H1 (cell line): ENCODE data around the gene AQP7. TPM values are rescaled to one million over a fixed set of nuclear protein-coding genes. Genes with fewer than 3 reads are reported as not detected.
"Not testable (repeated sequence)": the region's sequence is repeated elsewhere in the genome, so short reads cannot be mapped to it uniquely, and the experiment has no call there.

Experiments used
- CTCF ChIA-PET: fragments of 300-600 bp; sonication (Branson Sonifier 250); formaldehyde crosslinking; loops from one replicate; lab custom pipeline; 2021; ENCODE audit not compliant: partially characterized antibody; lab: Charles Lee
- POLR2A ChIA-PET: fragments of 300-600 bp; sonication (Branson Sonifier 250); formaldehyde crosslinking; loops from one replicate; lab custom pipeline; 2021; ENCODE audit warnings: inconsistent platforms; ENCODE audit not compliant: partially characterized antibody; lab: Charles Lee
- DNase-seq, 2 experiments: peaks; one replicate each; pipeline versions ENCODE4 v3.0.0 to v3.0.0-alpha.2; 2010 to 2022; ENCODE audit warnings: low spot score in 2 of 2, low read depth in 1 of 2, mixed read lengths in 1 of 2
- FAIRE-seq: peaks from 2 replicates; lab custom pipeline; 2011; peaks lifted over from hg19 to GRCh38; lab: Jason Lieb, UNC
- H2AFZ ChIP-seq: 2 replicates; pipeline ENCODE4 v1.8.1; 2012; ENCODE audit warnings: low read length, inconsistent platforms
- H2AK5ac ChIP-seq: 2 replicates; pipeline ENCODE4 v1.6.1; 2013; ENCODE audit warnings: low read depth, low read length
- H2BK120ac ChIP-seq: replicated peaks from 2 replicates; pipeline ENCODE3; 2013; ENCODE audit warnings: low read depth, low read length, inconsistent platforms
- H2BK12ac ChIP-seq: 2 replicates; pipeline ENCODE4 v1.6.1; 2013; ENCODE audit warnings: low read depth, low read length
- H2BK15ac ChIP-seq: 2 replicates; pipeline ENCODE4 v1.6.1; 2013; ENCODE audit warnings: low read length
- H2BK20ac ChIP-seq: 2 replicates; pipeline ENCODE4 v1.6.1; 2013; ENCODE audit warnings: low read length
- H2BK5ac ChIP-seq: 2 replicates; pipeline ENCODE4 v1.6.1; 2013; ENCODE audit warnings: low read depth, low read length
- H3K14ac ChIP-seq: 2 replicates; pipeline ENCODE4 v1.6.1; 2013; ENCODE audit warnings: inconsistent platforms; ENCODE audit not compliant: insufficient read length
- H3K18ac ChIP-seq: 2 replicates; pipeline ENCODE4 v1.6.1; 2013; ENCODE audit warnings: low read length; ENCODE audit errors: extremely low read depth
- H3K23ac ChIP-seq: 2 replicates; pipeline ENCODE4 v1.6.1; 2013; ENCODE audit warnings: inconsistent platforms; ENCODE audit not compliant: insufficient read length
- H3K23me2 ChIP-seq: 2 replicates; pipeline ENCODE4 v1.6.1; 2013; ENCODE audit warnings: low read depth, low read length
- H3K27ac ChIP-seq: 2 replicates; pipeline ENCODE4 v1.6.1; 2011; ENCODE audit warnings: low read depth, low read length, inconsistent platforms
- H3K27me3 ChIP-seq, 4 experiments: replicated peaks in 1 of 4; 1 replicate in 1 of 4; 2 replicates in 3 of 4; pipeline versions ENCODE4 v1.6.1 to v1.8.1; 2011 to 2013; ENCODE audit warnings: low read length in 3 of 4, mild to moderate bottlenecking in 3 of 4, inconsistent platforms in 2 of 4, mixed read lengths in 2 of 4, moderate library complexity in 1 of 4; ENCODE audit not compliant: control insufficient read depth in 3 of 4, insufficient read depth in 3 of 4; ENCODE audit errors: extremely low read depth in 1 of 4
- H3K36me3 ChIP-seq, 4 experiments: 2 replicates each; pipeline versions ENCODE4 v1.6.1 to v1.8.1; 2011 to 2013; ENCODE audit warnings: mild to moderate bottlenecking in 4 of 4, low read length in 3 of 4, moderate library complexity in 2 of 4, control low read depth in 1 of 4, inconsistent platforms in 1 of 4; ENCODE audit not compliant: insufficient read depth in 4 of 4, control insufficient read depth in 2 of 4
- H3K4ac ChIP-seq: replicated peaks from 2 replicates; pipeline ENCODE3; 2013; ENCODE audit warnings: low read length, low read depth, mixed read lengths, inconsistent platforms; ENCODE audit not compliant: insufficient read length
- H3K4me1 ChIP-seq, 4 experiments: replicated peaks in 1 of 4; 1 replicate in 1 of 4; 2 replicates in 3 of 4; pipeline versions ENCODE4 v1.6.1 to v1.8.1; 2011 to 2013; ENCODE audit warnings: low read length in 3 of 4, inconsistent platforms in 2 of 4, mixed read lengths in 1 of 4; ENCODE audit not compliant: insufficient read depth in 4 of 4, control insufficient read depth in 3 of 4
- H3K4me2 ChIP-seq, 2 experiments: 2 replicates each; pipeline versions ENCODE4 v1.6.1 to v1.8.1; 2011 to 2013; ENCODE audit warnings: low read depth in 2 of 2, low read length in 2 of 2, control low read depth in 1 of 2, inconsistent platforms in 1 of 2, mild to moderate bottlenecking in 1 of 2; ENCODE audit not compliant: insufficient read depth in 1 of 2
- H3K4me3 ChIP-seq, 4 experiments: fragments of 200-600, 300-600 bp in 1 of 4; sonication (generic), shearing (Covaris generic), sonication (Bioruptor Twin) in 1 of 4; 2 replicates each; pipeline versions ENCODE4 v1.5.1 to v1.8.1; 2011 to 2016; ENCODE audit warnings: low read length in 4 of 4, low read depth in 3 of 4, control low read depth in 2 of 4, inconsistent platforms in 2 of 4, mild to moderate bottlenecking in 2 of 4, mixed read lengths in 1 of 4, moderate library complexity in 1 of 4; ENCODE audit not compliant: insufficient read depth in 2 of 4; ENCODE audit errors: extremely low read depth in 1 of 4
- H3K56ac ChIP-seq: replicated peaks from 2 replicates; pipeline ENCODE3; 2013; ENCODE audit warnings: low read depth, mild to moderate bottlenecking, mixed read lengths, low read length, inconsistent platforms; ENCODE audit not compliant: insufficient read length
- H3K79me1 ChIP-seq: 2 replicates; pipeline ENCODE4 v1.6.1; 2013; ENCODE audit warnings: low read depth, low read length, control low read depth
- H3K79me2 ChIP-seq, 2 experiments: 2 replicates each; pipeline versions ENCODE4 v1.6.1 to v1.8.1; 2012 to 2013; ENCODE audit warnings: low read length in 2 of 2, mild to moderate bottlenecking in 2 of 2, inconsistent platforms in 1 of 2; ENCODE audit not compliant: insufficient read depth in 2 of 2, control insufficient read depth in 1 of 2
- H3K9ac ChIP-seq, 4 experiments: replicated peaks in 1 of 4; 1 replicate in 1 of 4; 2 replicates in 3 of 4; pipeline versions ENCODE4 v1.6.1 to v1.8.1; 2011 to 2013; ENCODE audit warnings: low read depth in 3 of 4, low read length in 3 of 4, control low read depth in 2 of 4, mild to moderate bottlenecking in 2 of 4, moderate library complexity in 2 of 4, inconsistent platforms in 1 of 4; ENCODE audit errors: extremely low read depth in 1 of 4
- H3K9me3 ChIP-seq, 2 experiments: 2 replicates each; pipeline versions ENCODE4 v1.6.1 to v1.8.1; 2012 to 2013; ENCODE audit warnings: mild to moderate bottlenecking in 2 of 2, moderate library complexity in 2 of 2, control low read depth in 1 of 2, inconsistent platforms in 1 of 2, low read depth in 1 of 2, low read length in 1 of 2, mixed read lengths in 1 of 2; ENCODE audit not compliant: insufficient read depth in 2 of 2
- H4K20me1 ChIP-seq, 2 experiments: replicated peaks in 1 of 2; 2 replicates each; pipeline versions ENCODE3 to v1.8.1; 2011 to 2013; ENCODE audit warnings: inconsistent platforms in 2 of 2, low read length in 2 of 2, mild to moderate bottlenecking in 1 of 2; ENCODE audit not compliant: insufficient read depth in 2 of 2, control insufficient read depth in 1 of 2
- H4K5ac ChIP-seq: 2 replicates; pipeline ENCODE4 v1.6.1; 2013; ENCODE audit warnings: low read length, low read depth, mixed read lengths, inconsistent platforms; ENCODE audit not compliant: insufficient read length
- H4K8ac ChIP-seq: 2 replicates; pipeline ENCODE4 v1.8.0; 2013; ENCODE audit warnings: mild to moderate bottlenecking, moderate library complexity, low read length, inconsistent platforms; ENCODE audit not compliant: insufficient read depth; ENCODE audit errors: extremely low read depth
- H4K91ac ChIP-seq: replicated peaks from 2 replicates; pipeline ENCODE3; 2013; ENCODE audit warnings: low read length, mixed read lengths, inconsistent platforms; ENCODE audit not compliant: insufficient read length
- WGBS, 2 experiments: shearing (Covaris generic) in 1 of 2; methylation state at CpG; one replicate each; pipeline versions ENCODE4 v1.1.6 to v1.1.7; 2013 to 2015; ENCODE audit warnings: low lambda C conversion rate in 2 of 2, mixed read lengths in 2 of 2, inconsistent platforms in 1 of 2, low coverage in 1 of 2, missing lambda C conversion rate in 1 of 2; ENCODE audit not compliant: insufficient replicate concordance in 2 of 2, insufficient coverage in 1 of 2, insufficient read length in 1 of 2; ENCODE audit errors: extremely low coverage in 1 of 2, missing lambda C conversion rate in 1 of 2; 5-methylcytosine and 5-hydroxymethylcytosine counted together
- polyA plus RNA-seq, 7 experiments: library from polyadenylated mRNA; depleted of rRNA in 3 of 7; stranded (reverse) in 5 of 7; unstranded in 2 of 7; fragments of >200 nt in 5 of 7; fragments of 200-250 nt in 2 of 7; gene quantifications; 1 replicate in 5 of 7; 2 replicates in 1 of 7; 4 replicates in 1 of 7; pipeline versions ENCODE4 v1.2.1 to v1.2.3, GENCODE V29; 2011 to 2013; ENCODE audit warnings: missing spikeins in 2 of 7, mixed read lengths in 2 of 7
- total RNA-seq: library from RNA; stranded (reverse); fragmentation: NEBNext Ultra II Directional; extraction: Animal tissue kit (Norgen Biotek cat#: 25700); gene quantifications from 2 replicates; pipeline ENCODE4 v1.2.1, GENCODE V29; 2021

AQP7 gene
- total and polyA plus RNA-seq, 2 of the 8 experiments (the other 6 are each of a cell fraction or from before 2014, with no cell fraction given) = not detected

- not testable (repeated sequence) for DNase-seq, H3K79me2 ChIP-seq, H3K36me3 ChIP-seq, H3K56ac ChIP-seq, H4K20me1 ChIP-seq, H3K4ac ChIP-seq, H4K5ac ChIP-seq, H3K27ac ChIP-seq, H2BK12ac ChIP-seq, H3K9ac ChIP-seq, H2BK20ac ChIP-seq, H3K23me2 ChIP-seq, H3K14ac ChIP-seq, FAIRE-seq, H3K23ac ChIP-seq, H3K27me3 ChIP-seq, H4K91ac ChIP-seq, H3K4me3 ChIP-seq, H3K18ac ChIP-seq, H4K8ac ChIP-seq, H2BK15ac ChIP-seq, H3K4me1 ChIP-seq, H2BK120ac ChIP-seq, H2BK5ac ChIP-seq, H3K9me3 ChIP-seq, H2AFZ ChIP-seq, H2AK5ac ChIP-seq, H3K79me1 ChIP-seq, H3K4me2 ChIP-seq
- ChIA-PET CTCF (interaction anchor here (0.9 to 4.0 kb wide), 6 partner anchors 12 to 74 kb away, joined by 3 to 38 read pairs (median 10); no protein-coding TSS in a partner anchor), POLR2A (interaction anchor here (1.3 to 3.4 kb wide), 2 partner anchors 11 kb away, joined by 4 to 14 read pairs; no protein-coding TSS in a partner anchor)
- WGBS, 2 experiments = 85% methylated on average over 7 of the region's 7 CpGs; no CpG with 5 or more reads in 1 of the 2 experiments
Measured at GRCh38 chr9:33392591-33393021, 9.8 kb downstream of the AQP7 start.
